Effector memory CD8-positive, alpha-beta T cell (primary cell): ENCODE measurements around the gene RPL41.
"Not testable (repeated sequence)": the region's sequence is repeated elsewhere in the genome, so short reads cannot be mapped to it uniquely, and the experiment has no call there.

Experiments used
- ATAC-seq: fragments of 150-1000 bp; cut with Tn5 transposase; replicated peaks from 2 replicates; pipeline ENCODE4 v1.10.0; 2021; ENCODE audit warnings: mild to moderate bottlenecking, moderate library complexity
- DNase-seq, 3 experiments: peaks; one replicate each; pipeline ENCODE4 v3.0.0; 2021
- H3K27ac Mint-ChIP-seq, 2 donors: one replicate each; pipeline ENCODE4 v1.8.0; 2022; ENCODE audit warnings: mild to moderate bottlenecking in 2 of 2, mixed read lengths in 2 of 2, moderate library complexity in 2 of 2
- H3K27me3 Mint-ChIP-seq, 2 donors: one replicate each; pipeline ENCODE4 v1.8.0; 2022; ENCODE audit warnings: mixed read lengths in 2 of 2
- H3K36me3 Mint-ChIP-seq: one replicate; pipeline ENCODE4 v1.8.0; 2022; ENCODE audit warnings: mild to moderate bottlenecking, moderate library complexity, mixed read lengths; ENCODE audit not compliant: insufficient read depth
- H3K4me1 Mint-ChIP-seq, 2 donors: one replicate each; pipeline ENCODE4 v1.8.0; 2022; ENCODE audit warnings: low read depth in 2 of 2, mixed read lengths in 2 of 2
- H3K4me3 Mint-ChIP-seq, 2 donors: one replicate each; pipeline ENCODE4 v1.8.0; 2022; ENCODE audit warnings: mild to moderate bottlenecking in 2 of 2, mixed read lengths in 2 of 2, moderate library complexity in 2 of 2
- H3K9me3 Mint-ChIP-seq, 2 donors: one replicate each; pipeline ENCODE4 v1.8.0; 2022; ENCODE audit warnings: mixed read lengths in 2 of 2

RPL41 gene

GRCh38 chr12:56105609-56105902 lies 10.9 kb upstream of the RPL41 start:
- Mint-ChIP-seq H3K27me3 (no peaks in the 10 kb centered on the region), H3K9me3 (no peaks in the 10 kb centered on the region), H3K36me3 (peaks cover 54% of the 10 kb centered on the region), H3K27ac (peak overlapping the region; percentile 93 to 94), H3K4me3 (peak overlapping the region; percentile 95 to 96), H3K4me1 (peaks cover 42 to 59% of the 10 kb centered on the region in 2 donors)
- DNase-seq (no peak), ATAC-seq (no peak)

- Mint-ChIP-seq H3K36me3 (peaks cover 71% of the 10 kb centered on the region), H3K27ac (peak overlapping the region in 1 of 2 donors; percentile 32), H3K4me3 (no peak overlapping the region)
These were observed 9.2 kb upstream of the RPL41 start for GRCh38 chr12:56107242-56107641.

GRCh38 chr12:56110571-56110970 lies 5.9 kb upstream of the RPL41 start:
- no peaks in the 10 kb centered on the region for H3K9me3 Mint-ChIP-seq
- H3K36me3 Mint-ChIP-seq, result peaks cover 74% of the 10 kb centered on the region
- DNase-seq (no peak), ATAC-seq (no peak)
- no peak overlapping the region for H3K4me3 Mint-ChIP-seq
- no peak overlapping the region for H3K27ac Mint-ChIP-seq
- no peaks in the 10 kb centered on the region for H3K27me3 Mint-ChIP-seq
- peaks cover 8 to 17% of the 10 kb centered on the region in 2 donors for H3K4me1 Mint-ChIP-seq

More at GRCh38 chr12:56107242-56107641, 9.2 kb upstream of the RPL41 start:
- DNase-seq (no peak), ATAC-seq (no peak)
- Mint-ChIP-seq H3K9me3 (no peaks in the 10 kb centered on the region), H3K4me1 (peaks cover 34 to 45% of the 10 kb centered on the region in 2 donors), H3K27me3 (no peaks in the 10 kb centered on the region)

- DNase-seq (no peak), ATAC-seq (no peak)
- H3K4me1 Mint-ChIP-seq, result peaks cover 18 to 27% of the 10 kb centered on the region in 2 donors
- H3K27ac Mint-ChIP-seq, result no peak overlapping the region
- peaks cover 82% of the 10 kb centered on the region for H3K36me3 Mint-ChIP-seq
- no peak overlapping the region for H3K4me3 Mint-ChIP-seq
- no peaks in the 10 kb centered on the region for H3K27me3 Mint-ChIP-seq
- H3K9me3 Mint-ChIP-seq, result no peaks in the 10 kb centered on the region
These were observed 2.3 kb upstream of the RPL41 start for GRCh38 chr12:56114084-56114483.

GRCh38 chr12:56115329-56115728 lies 1.1 kb upstream of the RPL41 start:
- no peaks in the 10 kb centered on the region for H3K9me3 Mint-ChIP-seq
- peaks cover 70% of the 10 kb centered on the region for H3K36me3 Mint-ChIP-seq
- no peak for ATAC-seq
- H3K27me3 Mint-ChIP-seq, result no peaks in the 10 kb centered on the region
- DNase-seq, result no peak
- H3K27ac Mint-ChIP-seq, result peak overlapping the region; percentile 98 to 99
- peak overlapping the region; percentile 96 to 98 for H3K4me3 Mint-ChIP-seq
- peaks cover 25 to 34% of the 10 kb centered on the region in 2 donors for H3K4me1 Mint-ChIP-seq

GRCh38 chr12:56117082-56117706 lies 761 bp downstream of the RPL41 start:
- not testable (repeated sequence) for DNase-seq, H3K27me3 Mint-ChIP-seq, H3K9me3 Mint-ChIP-seq, ATAC-seq
- peak overlapping the region; percentile 98 to 99 for H3K27ac Mint-ChIP-seq
- peak overlapping the region; percentile 96 to 98 for H3K4me3 Mint-ChIP-seq
- peaks cover 25 to 34% of the 10 kb centered on the region in 2 donors for H3K4me1 Mint-ChIP-seq
- peaks cover 53% of the 10 kb centered on the region for H3K36me3 Mint-ChIP-seq

GRCh38 chr12:56117778-56118687 lies 1.6 kb downstream of the RPL41 start, which contains the start of gene ZC3H10:
TSS of gene ZC3H10 (plus strand) at chr12:56118266. CDS start at chr12:56120563, 2,297 bp downstream.
- peak within 1 kb of the TSS; percentile 96 to 98 for H3K4me3 Mint-ChIP-seq
- peaks cover 52% of the 10 kb centered on the region for H3K36me3 Mint-ChIP-seq
- no peaks in the 10 kb centered on the region for H3K9me3 Mint-ChIP-seq
- peak; percentile 80 for ATAC-seq
- peaks cover 25 to 34% of the 10 kb centered on the region in 2 donors for H3K4me1 Mint-ChIP-seq
- H3K27me3 Mint-ChIP-seq, result no peaks in the 10 kb centered on the region
- peak within 1 kb of the TSS; percentile 98 to 99 for H3K27ac Mint-ChIP-seq
- DNase-seq, result peak; percentile 96 to 97 (median 97)

- no peak for ATAC-seq
- peaks cover 50% of the 10 kb centered on the region for H3K36me3 Mint-ChIP-seq
- peak overlapping the region; percentile 98 to 99 for H3K27ac Mint-ChIP-seq
These were observed 2.4 kb downstream of the RPL41 start for GRCh38 chr12:56118688-56119357.

GRCh38 chr12:56119361-56119796 lies 2.9 kb downstream of the RPL41 start:
- Mint-ChIP-seq H3K4me3 (peak overlapping the region; percentile 96 to 98), H3K9me3 (no peaks in the 10 kb centered on the region), H3K4me1 (peaks cover 32 to 38% of the 10 kb centered on the region in 2 donors), H3K27me3 (no peaks in the 10 kb centered on the region), H3K27ac (peak overlapping the region; percentile 98 to 99), H3K36me3 (peaks cover 47% of the 10 kb centered on the region)
- ATAC-seq (no peak), DNase-seq (peak; percentile 38 to 50 (median 48))

More at GRCh38 chr12:56118688-56119357, 2.4 kb downstream of the RPL41 start:
- peak overlapping the region; percentile 96 to 98 for H3K4me3 Mint-ChIP-seq
- H3K9me3 Mint-ChIP-seq, result no peaks in the 10 kb centered on the region
- peaks cover 28 to 36% of the 10 kb centered on the region in 2 donors for H3K4me1 Mint-ChIP-seq
- DNase-seq, result no peak
- H3K27me3 Mint-ChIP-seq, result no peaks in the 10 kb centered on the region

GRCh38 chr12:56120158-56120846 lies 3.9 kb downstream of the RPL41 start:
- no peaks in the 10 kb centered on the region for H3K9me3 Mint-ChIP-seq
- DNase-seq (no peak), ATAC-seq (no peak)
- no peak overlapping the region for H3K4me3 Mint-ChIP-seq
- H3K36me3 Mint-ChIP-seq, result peaks cover 44% of the 10 kb centered on the region
- H3K27ac Mint-ChIP-seq, result peak overlapping the region in 1 of 2 donors; percentile 99
- H3K27me3 Mint-ChIP-seq, result no peaks in the 10 kb centered on the region
- H3K4me1 Mint-ChIP-seq, result peaks cover 32 to 38% of the 10 kb centered on the region in 2 donors

GRCh38 chr12:56121204-56121870 lies 4.9 kb downstream of the RPL41 start:
- no peak for DNase-seq
- Mint-ChIP-seq H3K36me3 (peaks cover 37% of the 10 kb centered on the region), H3K4me1 (peaks cover 36 to 41% of the 10 kb centered on the region in 2 donors), H3K27ac (peak overlapping the region in 1 of 2 donors; percentile 6), H3K27me3 (no peaks in the 10 kb centered on the region), H3K9me3 (no peaks in the 10 kb centered on the region), H3K4me3 (no peak overlapping the region)
- ATAC-seq, result no peak

GRCh38 chr12:56122637-56123036 lies 6.2 kb downstream of the RPL41 start:
- H3K4me3 Mint-ChIP-seq, result no peak overlapping the region
- H3K27me3 Mint-ChIP-seq, result no peaks in the 10 kb centered on the region
- peaks cover 41 to 42% of the 10 kb centered on the region in 2 donors for H3K4me1 Mint-ChIP-seq
- DNase-seq (no peak), ATAC-seq (no peak)
- H3K27ac Mint-ChIP-seq, result peak overlapping the region in 1 of 2 donors; percentile 6
- peaks cover 27% of the 10 kb centered on the region for H3K36me3 Mint-ChIP-seq
- H3K9me3 Mint-ChIP-seq, result no peaks in the 10 kb centered on the region
